ACHN (cell line): ENCODE data around the gene CNTN4.

Source experiments
- DNase-seq: peaks from one replicate; pipeline ENCODE4 v3.0.0-alpha.2; 2015
- in situ Hi-C: cut with HindIII; loops from 2 replicates; pipeline ENCODE4 v1.10.0; 2017; ENCODE audit warnings: low sequenced_read_pairs, low pct_ligation_motif_present, low pct_unique_long_range_greater_than_20kb

The CNTN4 gene

DNA sequence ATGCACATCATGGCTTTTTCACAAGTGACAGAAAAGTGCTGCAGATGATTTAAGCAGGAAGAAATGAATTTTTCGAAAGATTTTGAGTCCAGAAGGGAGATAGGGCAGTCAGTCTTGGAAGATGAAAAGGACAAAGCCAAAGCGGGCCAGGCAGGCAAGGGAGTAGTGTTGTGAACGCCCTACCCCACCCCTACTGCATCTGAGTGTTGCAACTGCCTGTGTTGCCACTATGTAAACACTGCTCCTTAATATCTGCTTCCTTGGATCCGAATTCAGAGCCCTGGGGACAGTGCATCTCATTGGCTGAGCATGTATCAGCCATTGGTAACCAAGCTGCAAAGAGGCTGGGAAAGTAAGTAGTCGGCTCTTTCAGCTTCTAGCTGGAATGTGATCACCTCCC lies 39.0 kb downstream of the CNTN4 start:
- in situ Hi-C loops: no loop called here
- DNase-seq: no peak

GRCh38 chr3:2141482-2141881 lies 42.8 kb downstream of the CNTN4 start:
- no peak for DNase-seq
- in situ Hi-C loops: no loop called here

GRCh38 chr3:2148561-2149340 lies 50.1 kb downstream of the CNTN4 start:
- in situ Hi-C loops: no loop called here
- no peak for DNase-seq

- in situ Hi-C loops: no loop called here
- no peak for DNase-seq
Measured at GRCh38 chr3:2153053-2153452, 54.4 kb downstream of the CNTN4 start.

- in situ Hi-C loops: no loop called here
- DNase-seq: no peak
Measured at GRCh38 chr3:2153547-2153946, 54.9 kb downstream of the CNTN4 start.

DNA sequence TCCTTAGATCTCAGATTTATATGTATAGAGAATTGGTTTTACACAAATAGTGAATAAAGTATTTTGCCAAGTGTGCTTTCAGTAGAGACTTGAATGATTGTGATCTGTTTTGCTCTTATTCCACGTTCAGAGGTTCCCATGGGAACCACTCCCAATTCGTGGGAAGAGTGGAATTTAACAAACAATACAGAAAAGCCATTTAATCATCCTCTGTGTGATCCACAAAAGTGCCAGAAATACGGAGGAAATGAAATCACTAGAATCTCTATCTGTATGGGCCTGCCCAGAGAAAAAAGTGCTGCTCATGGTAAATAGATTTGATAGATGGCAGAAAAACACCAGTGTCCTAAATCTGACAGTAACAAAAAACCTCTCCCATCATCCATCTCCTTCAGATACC lies 56.0 kb downstream of the CNTN4 start:
- in situ Hi-C loops: no loop called here
- no peak for DNase-seq

GRCh38 chr3:2156244-2156847 lies 57.7 kb downstream of the CNTN4 start:
- in situ Hi-C loops: no loop called here
- peak; percentile 10 for DNase-seq

DNA sequence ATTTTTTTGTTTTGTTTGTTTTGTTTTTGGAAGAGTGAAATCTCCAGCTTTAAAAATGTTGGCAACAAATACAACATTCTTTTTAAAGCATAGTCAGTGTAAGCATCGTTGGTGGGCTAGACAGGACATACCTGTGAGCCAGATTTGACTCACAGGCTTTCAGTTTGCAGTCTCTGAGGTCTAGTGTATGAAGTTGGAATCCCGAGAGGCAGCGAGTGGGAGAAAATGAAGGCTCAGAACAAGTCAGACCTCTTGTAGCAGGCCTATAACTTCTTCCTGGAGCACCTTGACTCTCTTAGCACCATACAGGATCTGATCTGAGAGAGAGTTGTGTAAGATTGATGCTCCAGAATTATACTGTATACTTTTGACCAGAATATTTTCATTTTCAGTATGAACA lies 60.2 kb downstream of the CNTN4 start:
- in situ Hi-C loops: no loop called here
- no peak for DNase-seq

DNA sequence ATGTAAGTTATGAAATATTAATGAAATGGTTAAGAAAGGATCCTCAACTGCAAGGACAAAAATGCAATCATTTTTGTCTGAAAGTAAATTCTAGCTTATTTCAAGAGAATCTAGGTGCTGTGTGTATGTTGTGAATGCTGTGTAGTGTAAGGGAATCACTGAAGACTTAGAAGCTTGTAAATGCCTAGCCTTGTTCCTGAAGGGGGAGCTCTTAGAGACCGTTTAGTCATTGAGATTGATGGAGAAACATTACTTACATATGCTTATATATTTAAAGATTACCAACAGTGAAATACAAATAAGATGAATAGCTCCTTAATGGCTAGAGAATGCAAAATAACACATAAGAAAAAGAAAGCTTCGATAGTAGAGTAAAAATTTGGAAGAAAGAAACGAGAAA lies 67.9 kb downstream of the CNTN4 start:
- in situ Hi-C loops: no loop called here
- peak; percentile 32 for DNase-seq

DNA sequence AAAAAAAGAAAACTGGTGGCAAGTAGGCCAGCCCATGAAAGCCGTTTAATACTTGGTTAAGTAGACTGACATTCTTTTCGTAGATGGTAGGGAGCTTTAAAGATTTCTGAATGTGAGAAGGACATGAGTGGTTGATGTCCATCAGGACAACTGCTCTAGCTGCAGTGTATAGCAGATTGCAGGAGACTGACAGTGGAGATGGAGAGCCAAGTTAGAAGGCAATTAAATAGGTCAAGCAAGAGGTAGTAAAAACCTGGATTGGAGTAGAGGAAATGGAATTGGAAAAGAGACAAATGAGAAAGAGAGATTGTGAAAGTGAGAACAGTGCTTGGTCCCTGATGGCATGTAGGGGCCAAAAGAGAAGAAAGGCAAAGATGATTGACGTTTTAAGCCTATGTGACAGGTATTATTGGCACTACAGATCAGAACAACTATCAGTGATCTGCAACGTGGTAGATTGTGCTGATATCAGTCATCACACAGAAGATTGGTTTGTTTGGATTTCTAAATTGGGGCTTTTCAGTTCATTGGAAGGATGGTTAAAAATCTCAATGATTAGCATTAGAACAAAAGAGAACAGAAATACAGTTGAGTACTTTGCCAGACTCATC lies 74.0 kb downstream of the CNTN4 start:
- in situ Hi-C loops: no loop called here
- DNase-seq: no peak

DNA sequence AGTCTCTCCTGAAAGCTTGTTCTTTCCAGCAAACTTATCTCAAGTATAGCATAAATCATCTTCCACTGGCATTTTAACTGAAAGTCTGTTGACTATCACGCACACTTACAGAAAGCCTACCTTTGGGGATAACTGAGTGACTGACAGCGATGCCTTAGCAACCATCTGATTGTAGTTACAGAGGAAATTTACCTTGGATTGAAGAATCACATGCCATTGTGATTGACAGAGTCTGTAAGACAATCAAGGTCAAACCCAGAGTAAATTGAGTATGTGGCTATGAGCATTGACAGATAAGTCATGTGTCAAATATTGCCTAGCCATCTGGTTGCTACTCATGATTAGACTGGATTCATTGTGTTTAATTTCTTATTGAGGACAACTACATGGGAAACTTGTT lies 82.0 kb downstream of the CNTN4 start:
- no peak for DNase-seq
- in situ Hi-C loops: no loop called here

DNA sequence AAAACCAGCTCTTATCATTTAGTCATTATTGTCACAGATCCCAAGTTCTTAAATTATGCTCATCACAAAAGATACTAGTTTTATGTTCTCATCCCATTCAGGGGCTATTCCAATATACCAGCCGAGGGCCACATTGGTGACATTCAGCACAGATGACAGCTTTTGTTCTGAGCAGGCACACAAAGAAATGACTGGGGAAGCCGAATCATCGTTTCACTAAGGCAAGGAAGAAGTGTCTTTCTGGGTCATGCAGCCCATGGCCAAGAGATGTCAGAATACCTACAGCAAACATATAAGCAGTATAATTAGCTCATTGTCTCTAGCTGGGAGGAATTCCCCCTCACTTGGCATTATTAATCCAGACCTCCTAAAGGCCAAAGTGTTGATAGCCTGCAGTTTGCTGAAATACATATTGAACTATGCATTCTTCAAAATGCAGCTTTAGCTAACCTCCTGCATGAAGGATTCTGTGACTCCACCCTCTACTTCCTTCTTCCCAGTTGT lies 100.2 kb downstream of the CNTN4 start:
- in situ Hi-C loops: no loop called here
- no peak for DNase-seq

DNA sequence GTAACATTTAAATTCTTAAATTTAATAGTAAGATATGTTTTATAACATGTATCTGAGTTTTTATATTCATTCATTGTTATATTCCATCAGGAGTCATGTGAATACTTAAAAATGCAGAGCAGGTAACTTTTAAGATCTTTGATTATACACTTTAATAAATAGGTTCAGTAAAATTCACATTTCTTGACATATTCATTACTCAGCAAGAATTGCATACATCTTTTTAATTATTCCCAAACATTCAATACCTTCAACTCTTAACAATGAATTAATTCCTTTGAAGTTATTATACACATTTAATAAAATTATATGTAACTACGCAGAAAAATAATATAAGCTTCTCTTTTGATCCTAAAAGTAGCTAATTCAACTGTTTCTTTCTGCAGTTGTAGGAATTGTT lies 105.4 kb downstream of the CNTN4 start:
- in situ Hi-C loops: no loop called here
- DNase-seq: no peak

- in situ Hi-C loops: no loop called here
- DNase-seq: no peak
Measured at GRCh38 chr3:2205692-2206091, 107.0 kb downstream of the CNTN4 start.

- no peak for DNase-seq
- in situ Hi-C loops: no loop called here
Measured at GRCh38 chr3:2206536-2206935, 107.9 kb downstream of the CNTN4 start.

GRCh38 chr3:2211568-2211967 lies 112.9 kb downstream of the CNTN4 start:
- no peak for DNase-seq
- in situ Hi-C loops: no loop called here

- no peak for DNase-seq
- in situ Hi-C loops: no loop called here
Measured at GRCh38 chr3:2212206-2212605, 113.5 kb downstream of the CNTN4 start.

DNA sequence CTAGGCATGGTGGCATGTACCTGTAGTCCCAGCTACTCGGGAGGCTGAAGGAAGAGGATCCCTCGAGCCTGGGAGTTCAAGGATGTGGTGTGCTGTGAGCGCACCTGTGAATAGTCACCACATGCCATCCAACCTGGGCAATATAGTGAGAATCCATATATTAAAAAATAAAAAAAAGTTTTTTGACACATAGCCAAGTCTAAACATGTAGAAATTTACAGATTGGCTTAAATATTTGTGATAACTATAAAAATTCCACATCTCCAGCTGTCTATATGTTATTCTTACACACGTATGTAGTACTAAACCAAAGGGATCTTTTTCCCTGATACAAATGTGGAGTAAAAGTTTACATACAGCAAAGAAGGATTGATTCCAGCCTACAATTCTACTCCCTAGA lies 119.7 kb downstream of the CNTN4 start:
- DNase-seq: no peak
- in situ Hi-C loops: no loop called here

DNA sequence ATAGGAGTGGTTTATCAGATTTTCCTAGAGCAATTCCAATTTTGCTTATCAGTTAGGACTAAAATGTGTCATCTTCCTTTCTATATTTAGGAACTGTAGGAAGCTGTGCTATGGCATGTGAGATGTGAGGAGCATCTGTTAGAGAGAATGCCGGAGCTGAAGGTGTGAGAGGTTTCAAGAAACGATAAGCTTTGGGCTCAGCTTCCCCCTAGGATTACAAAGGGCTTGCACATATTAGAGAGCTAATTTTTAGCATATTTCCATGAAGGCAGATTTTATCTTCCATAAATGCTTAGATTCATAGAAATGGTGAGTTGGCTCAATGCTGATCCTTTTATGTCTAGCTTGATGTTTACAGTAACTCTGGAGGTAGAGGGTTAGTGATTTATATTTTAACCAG lies 120.2 kb downstream of the CNTN4 start:
- in situ Hi-C loops: no loop called here
- no peak for DNase-seq

DNA sequence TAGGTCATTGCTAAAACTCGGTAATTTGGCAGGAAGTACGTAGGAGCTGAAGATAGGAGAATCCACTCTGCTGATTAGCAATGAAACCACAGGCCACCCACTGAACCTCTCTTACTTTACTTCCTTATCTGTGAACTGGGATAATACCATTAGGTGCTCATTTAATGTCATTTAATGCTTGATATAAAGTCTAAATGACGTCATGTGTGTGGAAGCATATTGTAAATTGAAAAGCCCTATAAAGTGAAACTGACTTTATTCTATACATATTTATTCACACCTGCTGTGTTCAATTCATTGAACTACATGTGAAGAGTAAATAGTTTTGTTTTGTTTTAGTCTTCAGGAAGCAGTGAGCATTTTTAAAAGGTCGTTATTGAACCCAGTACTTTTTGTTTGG lies 137.5 kb downstream of the CNTN4 start:
- DNase-seq: no peak

More for the DNA sequence above, 137.5 kb downstream of the CNTN4 start:
- in situ Hi-C loops: no loop called here
